D721Med (cell line): ENCODE measurements around the gene EIF5AL1.

Experiments used
- DNase-seq: peaks from one replicate; pipeline ENCODE4 v3.0.0; 2011; ENCODE audit warnings: low spot score; ENCODE audit not compliant: insufficient read length
- FAIRE-seq: peaks from 2 replicates; lab custom pipeline; 2011; peaks lifted over from hg19 to GRCh38; lab: Jason Lieb, UNC
- CTCF ChIP-seq: IDR thresholded peaks from 2 replicates; pipeline ENCODE4 v1.5.1; 2012; ENCODE audit warnings: mild to moderate bottlenecking, control low read depth; ENCODE audit not compliant: insufficient read depth; ENCODE audit errors: missing control alignments

EIF5AL1 gene

GRCh38 chr10:79487296-79488194 is 24.8 kb upstream of the EIF5AL1 start:
- no peak for FAIRE-seq
- peak; percentile 69 for TF ChIP-seq CTCF
- DNase-seq: no peak

GRCh38 chr10:79488336-79488735 is 24.0 kb upstream of the EIF5AL1 start:
- DNase-seq: no peak
- no peak for TF ChIP-seq CTCF
- no peak for FAIRE-seq

- no peak for FAIRE-seq
- no peak for DNase-seq
- TF ChIP-seq CTCF: no peak
These were observed 23.5 kb upstream of the EIF5AL1 start for GRCh38 chr10:79488870-79489269.

- DNase-seq (no peak), FAIRE-seq (no peak)
- TF ChIP-seq CTCF: no peak
These were observed 21.8 kb upstream of the EIF5AL1 start for GRCh38 chr10:79490400-79491142.

- FAIRE-seq: no peak
- no peak for TF ChIP-seq CTCF
- DNase-seq: no peak
These were observed 21.0 kb upstream of the EIF5AL1 start for GRCh38 chr10:79491143-79491835.

GRCh38 chr10:79492256-79492655 is 20.1 kb upstream of the EIF5AL1 start:
- FAIRE-seq: no peak
- TF ChIP-seq CTCF: no peak
- DNase-seq: no peak
